ENCODE measurements around the gene TXNDC2.
"Not testable (repeated sequence)": the region's sequence is repeated elsewhere in the genome, so short reads cannot be mapped to it uniquely, and the experiment has no call there.

Gene TXNDC2

GRCh38 chr18:9897787-9898291, 12.1 kb downstream of the TXNDC2 start:
- H3K9ac ChIP-seq (ENCODE audit: low read length in 5 of 5); H3K27me3 ChIP-seq (ENCODE audit: control insufficient read depth in 5 of 5, insufficient read depth in 4 of 5, low read length in 5 of 5); H3K27ac ChIP-seq (ENCODE audit: low read depth, low read length); H3K4me1 ChIP-seq (ENCODE audit: control insufficient read depth in 5 of 5, insufficient read depth in 5 of 5, low read length in 5 of 5); H3K9me3 ChIP-seq (ENCODE audit: control insufficient read depth in 5 of 5, low read length in 5 of 5); H3K4me3 ChIP-seq (ENCODE audit: low read depth in 1 of 5, low read length in 5 of 5); H3K36me3 ChIP-seq (ENCODE audit: control insufficient read depth in 5 of 5, insufficient read depth in 5 of 5, low read length in 5 of 5): not testable (repeated sequence)

DNA sequence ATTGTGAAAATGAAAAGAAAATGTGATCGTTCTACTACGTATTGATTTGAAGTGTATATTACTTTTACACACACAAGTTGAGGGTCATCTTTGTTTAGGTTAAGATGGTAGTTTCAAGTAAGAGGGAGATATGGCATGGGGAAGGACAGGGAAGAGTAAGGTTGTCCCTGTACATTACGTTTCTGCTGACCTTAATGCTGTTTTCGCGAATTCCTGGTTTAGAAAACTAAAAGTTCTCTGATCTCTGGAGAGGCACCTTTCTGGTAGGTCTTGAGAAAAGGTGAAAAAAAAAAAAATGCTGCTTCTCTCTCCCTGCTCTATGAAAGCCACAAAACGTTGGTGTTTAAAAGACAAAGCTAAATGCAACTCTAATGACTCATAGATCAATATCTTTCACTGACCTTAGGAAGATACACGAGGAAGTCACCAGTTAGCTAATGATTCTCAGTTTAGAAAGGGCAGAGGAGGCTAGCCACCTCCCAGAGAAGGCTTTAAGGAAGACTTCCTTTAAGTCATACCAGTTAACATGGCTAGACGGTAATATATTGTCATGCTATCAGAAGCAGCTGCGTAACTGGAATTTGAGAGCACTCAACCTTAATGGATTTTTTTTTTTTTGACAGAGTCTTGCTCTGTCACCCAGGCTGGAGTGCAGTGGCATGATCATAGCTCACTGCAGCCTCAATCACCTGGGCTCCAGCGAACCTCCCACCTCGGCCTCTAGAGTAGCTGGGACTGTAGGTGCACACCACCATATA, 13.2 kb downstream of the TXNDC2 start:
- Histone ChIP-seq H3K27me3 (ENCODE audit: control insufficient read depth in 5 of 5, insufficient read depth in 4 of 5, low read length in 5 of 5) (no peaks in the 10 kb centered on the region), H3K36me3 (ENCODE audit: control insufficient read depth in 5 of 5, insufficient read depth in 5 of 5, low read length in 5 of 5) (no peaks in the 10 kb centered on the region), H3K27ac (ENCODE audit: low read depth, low read length) (no peak overlapping the region)

DNA sequence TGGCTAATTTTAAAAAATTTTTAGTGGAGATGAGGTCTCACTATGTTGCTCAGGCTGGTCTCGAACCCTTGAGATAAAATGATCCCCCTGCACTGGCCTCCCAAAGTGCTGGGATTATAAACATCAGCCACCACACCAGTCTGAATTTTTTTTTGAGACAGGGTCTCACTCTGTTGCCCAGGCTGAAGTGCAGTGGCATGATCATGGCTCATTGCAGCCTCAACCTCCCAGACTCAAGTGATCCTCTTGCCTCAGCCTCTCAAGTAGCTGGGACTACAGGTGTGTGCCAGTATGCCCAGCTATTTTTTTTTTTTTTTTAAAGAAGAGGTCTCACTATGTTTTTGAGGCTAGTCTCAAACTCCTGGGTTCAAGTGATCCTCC, 13.8 kb downstream of the TXNDC2 start:
- H3K27ac ChIP-seq (ENCODE audit: low read depth, low read length); H3K9ac ChIP-seq (ENCODE audit: low read length in 5 of 5): not testable (repeated sequence)

More for the DNA sequence above, 13.2 kb downstream of the TXNDC2 start:
- Histone ChIP-seq H3K9ac (ENCODE audit: low read length in 5 of 5) (no peak overlapping the region), H3K4me3 (ENCODE audit: low read depth in 1 of 5, low read length in 5 of 5) (no peak overlapping the region), H3K4me1 (ENCODE audit: control insufficient read depth in 5 of 5, insufficient read depth in 5 of 5, low read length in 5 of 5) (peaks cover 0 to 3% (median 0%) of the 10 kb centered on the region in 5 donors), H3K9me3 (ENCODE audit: control insufficient read depth in 5 of 5, low read length in 5 of 5) (no peaks in the 10 kb centered on the region)

DNA sequence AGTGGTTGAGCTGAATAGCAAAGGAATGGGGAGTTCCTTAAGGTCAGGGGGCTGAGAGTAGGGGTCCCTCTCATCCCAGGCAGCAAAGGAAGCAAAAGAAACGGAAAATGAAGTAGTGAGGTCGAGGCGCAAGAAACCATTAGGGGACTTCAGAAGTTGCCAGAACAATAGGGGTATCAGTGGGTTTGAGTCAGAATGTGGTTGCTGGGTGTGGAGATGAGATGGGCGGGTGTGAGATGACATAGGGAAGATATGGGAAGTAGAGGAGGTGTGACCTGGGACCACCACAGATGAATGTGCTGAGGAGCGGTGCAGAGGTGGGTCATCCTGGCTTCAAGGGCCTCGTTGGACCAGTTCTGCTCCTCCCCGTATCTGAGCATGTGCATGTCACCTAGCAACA, 14.9 kb downstream of the TXNDC2 start:
- H3K4me1 ChIP-seq (ENCODE audit: control insufficient read depth in 5 of 5, insufficient read depth in 5 of 5, low read length in 5 of 5) = peaks cover 0 to 3% (median 0%) of the 10 kb centered on the region in 5 donors

More for the DNA sequence above, 13.8 kb downstream of the TXNDC2 start:
- not testable (repeated sequence) for H3K36me3 ChIP-seq (ENCODE audit: control insufficient read depth in 5 of 5, insufficient read depth in 5 of 5, low read length in 5 of 5); H3K4me1 ChIP-seq (ENCODE audit: control insufficient read depth in 5 of 5, insufficient read depth in 5 of 5, low read length in 5 of 5); H3K9me3 ChIP-seq (ENCODE audit: control insufficient read depth in 5 of 5, low read length in 5 of 5); H3K4me3 ChIP-seq (ENCODE audit: low read depth in 1 of 5, low read length in 5 of 5); H3K27me3 ChIP-seq (ENCODE audit: control insufficient read depth in 5 of 5, insufficient read depth in 4 of 5, low read length in 5 of 5)

DNA sequence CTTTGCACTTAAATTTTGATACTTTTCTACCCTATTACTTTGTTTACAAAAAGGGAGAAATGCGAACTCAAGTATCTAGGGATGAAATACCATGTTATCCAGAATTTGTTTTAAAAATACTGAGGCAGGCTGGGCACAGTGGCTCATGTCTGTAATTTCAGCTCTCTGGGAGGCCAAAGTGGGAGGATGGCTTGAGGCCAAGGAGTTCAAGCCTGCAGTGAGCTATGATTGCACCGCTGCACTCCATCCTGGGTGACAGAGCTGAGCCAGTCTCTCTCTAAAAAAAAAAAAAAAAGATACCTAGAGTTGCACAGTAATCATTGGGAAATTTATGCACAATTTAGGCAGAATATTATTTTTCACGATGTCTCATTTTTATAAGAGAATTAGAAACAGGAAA, 15.6 kb downstream of the TXNDC2 start:
- Histone ChIP-seq H3K27me3 (ENCODE audit: control insufficient read depth in 5 of 5, insufficient read depth in 4 of 5, low read length in 5 of 5) (no peaks in the 10 kb centered on the region), H3K27ac (ENCODE audit: low read depth, low read length) (no peak overlapping the region), H3K9ac (ENCODE audit: low read length in 5 of 5) (no peak overlapping the region), H3K9me3 (ENCODE audit: control insufficient read depth in 5 of 5, low read length in 5 of 5) (no peaks in the 10 kb centered on the region), H3K36me3 (ENCODE audit: control insufficient read depth in 5 of 5, insufficient read depth in 5 of 5, low read length in 5 of 5) (no peaks in the 10 kb centered on the region), H3K4me1 (ENCODE audit: control insufficient read depth in 5 of 5, insufficient read depth in 5 of 5, low read length in 5 of 5) (peaks cover 0 to 3% (median 0%) of the 10 kb centered on the region in 5 donors), H3K4me3 (ENCODE audit: low read depth in 1 of 5, low read length in 5 of 5) (no peak overlapping the region)

More for the DNA sequence above, 14.9 kb downstream of the TXNDC2 start:
- Histone ChIP-seq H3K9me3 (ENCODE audit: control insufficient read depth in 5 of 5, low read length in 5 of 5) (no peaks in the 10 kb centered on the region), H3K9ac (ENCODE audit: low read length in 5 of 5) (no peak overlapping the region), H3K36me3 (ENCODE audit: control insufficient read depth in 5 of 5, insufficient read depth in 5 of 5, low read length in 5 of 5) (no peaks in the 10 kb centered on the region), H3K27me3 (ENCODE audit: control insufficient read depth in 5 of 5, insufficient read depth in 4 of 5, low read length in 5 of 5) (no peaks in the 10 kb centered on the region), H3K27ac (ENCODE audit: low read depth, low read length) (no peak overlapping the region), H3K4me3 (ENCODE audit: low read depth in 1 of 5, low read length in 5 of 5) (no peak overlapping the region)

DNA sequence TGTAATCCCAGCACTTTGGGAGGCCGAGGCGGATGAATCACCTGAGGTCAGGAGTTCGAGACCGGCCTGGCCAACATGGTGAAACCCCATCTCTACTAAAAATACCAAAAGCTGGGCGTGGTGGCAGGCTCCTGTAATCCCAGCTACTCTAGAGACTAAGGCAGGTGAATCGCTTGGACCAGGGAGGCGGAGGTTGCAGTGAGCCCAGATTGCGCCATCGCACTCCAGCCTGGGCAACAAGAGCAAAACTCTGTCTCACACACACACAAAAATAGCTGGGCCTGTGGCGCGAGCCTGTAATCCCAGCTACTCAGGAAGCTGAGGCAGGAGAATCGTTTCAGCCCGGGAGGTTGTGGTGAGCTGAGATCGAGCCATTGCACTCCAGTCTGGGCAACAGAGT, 16.5 kb downstream of the TXNDC2 start:
- not testable (repeated sequence) for H3K9me3 ChIP-seq (ENCODE audit: control insufficient read depth in 5 of 5, low read length in 5 of 5); H3K27me3 ChIP-seq (ENCODE audit: control insufficient read depth in 5 of 5, insufficient read depth in 4 of 5, low read length in 5 of 5); H3K4me3 ChIP-seq (ENCODE audit: low read depth in 1 of 5, low read length in 5 of 5); H3K4me1 ChIP-seq (ENCODE audit: control insufficient read depth in 5 of 5, insufficient read depth in 5 of 5, low read length in 5 of 5); H3K27ac ChIP-seq (ENCODE audit: low read depth, low read length); H3K36me3 ChIP-seq (ENCODE audit: control insufficient read depth in 5 of 5, insufficient read depth in 5 of 5, low read length in 5 of 5); H3K9ac ChIP-seq (ENCODE audit: low read length in 5 of 5)

DNA sequence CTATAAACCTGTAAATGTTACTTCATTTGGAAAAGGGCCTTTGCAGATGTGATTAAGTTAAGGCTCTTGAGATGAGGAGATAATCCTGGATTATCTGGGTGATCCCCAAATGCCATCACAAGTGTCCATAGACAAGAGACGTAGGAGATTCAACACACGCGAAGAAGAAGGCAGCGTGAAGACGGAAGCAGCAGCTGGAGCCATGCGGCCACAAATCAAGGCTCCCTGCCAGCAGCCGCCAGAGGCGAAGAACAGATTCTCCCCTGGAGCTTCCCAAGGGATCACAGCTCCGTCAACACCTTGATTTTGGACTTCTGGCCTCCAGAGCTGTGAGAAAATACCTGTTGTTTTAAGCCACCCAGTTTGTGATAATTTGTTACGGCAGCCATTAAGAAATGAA, 17.1 kb downstream of the TXNDC2 start:
- no peak overlapping the region for H3K4me3 ChIP-seq (ENCODE audit: low read depth in 1 of 5, low read length in 5 of 5)
- H3K9ac ChIP-seq (ENCODE audit: low read length in 5 of 5) = no peak overlapping the region
- no peaks in the 10 kb centered on the region for H3K27me3 ChIP-seq (ENCODE audit: control insufficient read depth in 5 of 5, insufficient read depth in 4 of 5, low read length in 5 of 5)
- H3K4me1 ChIP-seq (ENCODE audit: control insufficient read depth in 5 of 5, insufficient read depth in 5 of 5, low read length in 5 of 5) = peaks cover 0 to 3% (median 0%) of the 10 kb centered on the region in 5 donors
- H3K9me3 ChIP-seq (ENCODE audit: control insufficient read depth in 5 of 5, low read length in 5 of 5) = no peaks in the 10 kb centered on the region
- H3K36me3 ChIP-seq (ENCODE audit: control insufficient read depth in 5 of 5, insufficient read depth in 5 of 5, low read length in 5 of 5) = no peaks in the 10 kb centered on the region
- no peak overlapping the region for H3K27ac ChIP-seq (ENCODE audit: low read depth, low read length)

DNA sequence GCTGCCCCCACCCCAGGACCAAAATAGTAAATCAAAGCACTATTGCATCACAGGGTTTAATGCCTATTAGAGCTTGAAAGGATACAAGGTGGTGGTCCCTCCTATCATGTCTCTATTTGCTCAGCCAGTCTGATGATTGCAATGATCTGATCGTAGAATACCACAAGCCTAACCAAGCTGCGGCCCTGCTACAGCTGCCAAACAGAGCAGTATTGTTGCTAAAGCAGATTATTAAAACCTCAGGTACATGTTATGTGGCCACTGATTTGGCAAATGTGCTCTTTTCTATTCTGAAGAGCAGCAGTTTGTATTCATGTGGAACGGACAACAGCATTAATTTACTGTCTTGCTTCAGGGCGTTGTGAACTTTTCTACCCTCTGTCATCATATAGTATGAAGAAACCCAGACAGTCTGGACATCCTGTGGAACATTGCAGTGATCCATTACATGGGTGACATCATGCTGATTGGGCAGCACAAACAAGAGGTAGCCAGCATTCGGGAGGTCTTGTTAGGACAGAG, 19.7 kb downstream of the TXNDC2 start:
- no peak overlapping the region for H3K27ac ChIP-seq (ENCODE audit: low read depth, low read length)
- H3K9me3 ChIP-seq (ENCODE audit: control insufficient read depth in 5 of 5, low read length in 5 of 5) = no peaks in the 10 kb centered on the region
- no peak overlapping the region for H3K4me3 ChIP-seq (ENCODE audit: low read depth in 1 of 5, low read length in 5 of 5)
- no peak overlapping the region for H3K9ac ChIP-seq (ENCODE audit: low read length in 5 of 5)
- H3K4me1 ChIP-seq (ENCODE audit: control insufficient read depth in 5 of 5, insufficient read depth in 5 of 5, low read length in 5 of 5) = peaks cover 0 to 3% (median 0%) of the 10 kb centered on the region in 5 donors
- H3K36me3 ChIP-seq (ENCODE audit: control insufficient read depth in 5 of 5, insufficient read depth in 5 of 5, low read length in 5 of 5) = no peaks in the 10 kb centered on the region
- peaks cover 0 to 2% (median 0%) of the 10 kb centered on the region in 5 donors for H3K27me3 ChIP-seq (ENCODE audit: control insufficient read depth in 5 of 5, insufficient read depth in 4 of 5, low read length in 5 of 5)

DNA sequence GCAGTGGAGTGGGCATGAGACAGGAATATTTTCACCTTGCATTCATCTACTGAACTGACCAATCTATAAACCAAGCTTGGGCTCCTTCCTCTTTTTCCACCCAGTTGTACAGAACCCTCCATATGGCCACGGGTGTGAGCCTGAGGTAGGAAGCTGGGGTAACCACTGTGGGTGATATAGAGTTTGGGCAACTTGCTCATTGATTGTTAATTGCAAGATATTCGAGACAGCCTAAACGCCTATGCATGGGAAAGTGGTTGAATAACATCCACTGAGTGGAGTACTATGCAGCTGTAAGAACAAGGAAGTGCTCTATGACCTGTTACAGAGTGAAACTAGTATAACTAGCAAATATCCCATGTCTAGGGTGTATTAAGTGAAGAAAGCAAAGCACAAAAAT, 20.7 kb downstream of the TXNDC2 start:
- H3K4me1 ChIP-seq (ENCODE audit: control insufficient read depth in 5 of 5, insufficient read depth in 5 of 5, low read length in 5 of 5) = peaks cover 0 to 3% (median 0%) of the 10 kb centered on the region in 5 donors
- H3K9ac ChIP-seq (ENCODE audit: low read length in 5 of 5) = no peak overlapping the region
- no peak overlapping the region for H3K27ac ChIP-seq (ENCODE audit: low read depth, low read length)
- no peak overlapping the region for H3K4me3 ChIP-seq (ENCODE audit: low read depth in 1 of 5, low read length in 5 of 5)
- no peaks in the 10 kb centered on the region for H3K36me3 ChIP-seq (ENCODE audit: control insufficient read depth in 5 of 5, insufficient read depth in 5 of 5, low read length in 5 of 5)
- H3K9me3 ChIP-seq (ENCODE audit: control insufficient read depth in 5 of 5, low read length in 5 of 5) = no peaks in the 10 kb centered on the region
- peaks cover 0 to 2% (median 0%) of the 10 kb centered on the region in 5 donors for H3K27me3 ChIP-seq (ENCODE audit: control insufficient read depth in 5 of 5, insufficient read depth in 4 of 5, low read length in 5 of 5)

GRCh38 chr18:9907867-9908266, 22.1 kb downstream of the TXNDC2 start:
- peaks cover 0 to 2% (median 0%) of the 10 kb centered on the region in 5 donors for H3K27me3 ChIP-seq (ENCODE audit: control insufficient read depth in 5 of 5, insufficient read depth in 4 of 5, low read length in 5 of 5)
- no peak overlapping the region for H3K9ac ChIP-seq (ENCODE audit: low read length in 5 of 5)
- H3K4me1 ChIP-seq (ENCODE audit: control insufficient read depth in 5 of 5, insufficient read depth in 5 of 5, low read length in 5 of 5) = peaks cover 0 to 4% (median 2%) of the 10 kb centered on the region in 5 donors
- no peaks in the 10 kb centered on the region for H3K36me3 ChIP-seq (ENCODE audit: control insufficient read depth in 5 of 5, insufficient read depth in 5 of 5, low read length in 5 of 5)
- H3K9me3 ChIP-seq (ENCODE audit: control insufficient read depth in 5 of 5, low read length in 5 of 5) = no peaks in the 10 kb centered on the region
- H3K27ac ChIP-seq (ENCODE audit: low read depth, low read length) = no peak overlapping the region
- no peak overlapping the region for H3K4me3 ChIP-seq (ENCODE audit: low read depth in 1 of 5, low read length in 5 of 5)
